GM23338 (cell line): Measurements from ENCODE around the gene GOLGA6A. TPM values are rescaled to one million over a fixed set of nuclear protein-coding genes. Genes with fewer than 3 reads are reported as not detected.
A peak's percentile ranks its signal among the peaks of the same experiment; 100 is the strongest.

Experiments used
- ATAC-seq: fragments of 200-7000 bp; cut with Tn5 transposase; 3 replicates; pipeline ENCODE4 v1.9.1; 2020
- DNase-seq: peaks from one replicate; pipeline ENCODE4 v3.0.0-alpha.2; 2015; ENCODE audit warnings: low spot score
- H2AFZ ChIP-seq: fragments of 200-600 bp; sonication (generic); 2 replicates; pipeline ENCODE4 v1.8.0; 2016; ENCODE audit warnings: antibody characterized with exemption, mild to moderate bottlenecking, moderate library complexity
- H3F3A ChIP-seq: fragments of 200-600 bp; sonication (generic); replicated peaks from 2 replicates; pipeline ENCODE4 v1.8.0; 2017; ENCODE audit warnings: antibody characterized with exemption, mixed run types, low read depth
- H3K27ac ChIP-seq: fragments of 200-600 bp; sonication (generic); 2 replicates; pipeline ENCODE4 v1.6.1; 2016; ENCODE audit warnings: low read depth
- H3K27me3 ChIP-seq: fragments of 200-600 bp; sonication (generic); 2 replicates; pipeline ENCODE4 v1.8.0; 2016; ENCODE audit warnings: mild to moderate bottlenecking, mixed run types, moderate library complexity; ENCODE audit not compliant: insufficient read depth
- H3K36me3 ChIP-seq: fragments of 200-600 bp; sonication (generic); 2 replicates; pipeline ENCODE4 v1.8.0; 2016; ENCODE audit warnings: mild to moderate bottlenecking; ENCODE audit not compliant: insufficient read depth
- H3K4me1 ChIP-seq: fragments of 200-600 bp; sonication (generic); 2 replicates; pipeline ENCODE4 v1.8.0; 2016; ENCODE audit warnings: mild to moderate bottlenecking, moderate library complexity; ENCODE audit not compliant: insufficient read depth
- H3K4me2 ChIP-seq: fragments of 200-600 bp; sonication (generic); 2 replicates; pipeline ENCODE4 v1.7.1; 2017; ENCODE audit warnings: mixed run types
- H3K4me3 ChIP-seq: fragments of 200-600 bp; sonication (generic); 2 replicates; pipeline ENCODE4 v1.6.1; 2016; ENCODE audit warnings: mixed run types
- H3K79me2 ChIP-seq: fragments of 200-600 bp; sonication (generic); replicated peaks from 2 replicates; pipeline ENCODE4 v1.8.0; 2017; ENCODE audit warnings: mild to moderate bottlenecking; ENCODE audit not compliant: insufficient read depth
- H3K9me2 ChIP-seq: fragments of 200-600 bp; sonication (generic); 2 replicates; pipeline ENCODE4 v1.8.0; 2017; ENCODE audit not compliant: insufficient read depth
- H4K20me1 ChIP-seq: fragments of 200-600 bp; sonication (generic); replicated peaks from 2 replicates; pipeline ENCODE4 v1.8.0; 2017; ENCODE audit warnings: mild to moderate bottlenecking; ENCODE audit not compliant: insufficient read depth
- H3K27ac Mint-ChIP-seq: 2 replicates; pipeline ENCODE4 v1.8.0; 2020; ENCODE audit warnings: inconsistent platforms, mild to moderate bottlenecking, moderate library complexity, mixed read lengths
- H3K27me3 Mint-ChIP-seq: 3 replicates; pipeline ENCODE4 v1.8.0; 2022; ENCODE audit warnings: low read depth, mild to moderate bottlenecking, moderate library complexity, mixed read lengths, inconsistent platforms; ENCODE audit not compliant: insufficient read depth, poor library complexity
- H3K36me3 Mint-ChIP-seq: 3 replicates; pipeline ENCODE4 v1.8.0; 2021; ENCODE audit warnings: low read depth, mild to moderate bottlenecking, inconsistent platforms, moderate library complexity, mixed read lengths
- H3K4me1 Mint-ChIP-seq: 3 replicates; pipeline ENCODE4 v1.8.0; 2020; ENCODE audit warnings: mild to moderate bottlenecking, inconsistent platforms, mixed read lengths
- H3K4me3 Mint-ChIP-seq: 3 replicates; pipeline ENCODE4 v1.8.0; 2021; ENCODE audit warnings: moderate library complexity, mild to moderate bottlenecking, inconsistent platforms, mixed read lengths
- H3K9me3 Mint-ChIP-seq: 3 replicates; pipeline ENCODE4 v1.8.0; 2020; ENCODE audit warnings: moderate library complexity, mild to moderate bottlenecking, inconsistent platforms, mixed read lengths
- CREB1 ChIP-seq: fragments of 250-450 bp; sonication (Bioruptor Pico); IDR thresholded peaks from 2 replicates; pipeline ENCODE4 v1.5.0; 2020; ENCODE audit warnings: low read depth, mild to moderate bottlenecking, moderate library complexity
- CTCF ChIP-seq, 2 experiments: fragments of 200-600 bp in 1 of 2; sonication (generic) in 1 of 2; conservative IDR thresholded peaks; 2 replicates each; pipeline versions ENCODE4 v1.5.1 to v1.6.1; 2016 to 2017; ENCODE audit warnings: antibody characterized with exemption in 2 of 2, low read depth in 2 of 2, mild to moderate bottlenecking in 2 of 2, moderate library complexity in 1 of 2
- JUNB ChIP-seq: IDR thresholded peaks from one replicate; pipeline ENCODE4 v1.6.1; 2016; ENCODE audit warnings: antibody characterized with exemption; ENCODE audit not compliant: unreplicated experiment
- NANOG ChIP-seq: IDR thresholded peaks from 2 replicates; pipeline ENCODE4 v1.6.1; 2016; ENCODE audit warnings: antibody characterized with exemption, borderline replicate concordance
- REST ChIP-seq: IDR thresholded peaks from one replicate; pipeline ENCODE4 v1.6.1; 2018; ENCODE audit warnings: antibody characterized with exemption; ENCODE audit not compliant: unreplicated experiment
- STAT1 ChIP-seq: IDR thresholded peaks from one replicate; pipeline ENCODE4 v1.6.1; 2016; ENCODE audit warnings: antibody characterized with exemption; ENCODE audit not compliant: unreplicated experiment
- polyA plus RNA-seq: library from polyadenylated mRNA; unstranded; fragments of >200 nt; fragmentation: Nextera tagmentation; extraction: Ambion mirVana; gene quantifications from 2 replicates; pipeline ENCODE4 v1.2.1, GENCODE V29; 2016
- total RNA-seq: library from RNA; depleted of rRNA; stranded (reverse); fragments of >200 nt; shearing (Covaris generic); gene quantifications from 2 replicates; pipeline ENCODE4 v1.2.3, GENCODE V29; 2014

Gene GOLGA6A
- total and polyA plus RNA-seq, 2 experiments from 2014 or later: 0.18 to 2.1 TPM

DNA sequence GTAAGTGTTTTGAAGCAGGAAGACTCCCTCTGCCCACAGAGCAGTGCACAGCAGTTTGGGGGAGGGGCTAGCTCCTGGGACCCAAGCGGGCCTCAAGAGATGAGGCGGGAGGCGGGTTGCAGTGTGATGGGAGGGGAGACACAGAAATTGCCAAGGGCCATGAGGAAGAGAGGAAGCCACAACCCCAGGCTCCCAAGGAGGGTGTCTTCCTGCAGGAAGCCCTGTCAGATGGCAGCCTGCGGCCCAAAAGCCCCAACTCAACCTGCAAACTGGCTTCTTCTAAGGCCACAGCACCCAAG is 40.7 kb upstream of the GOLGA6A start:
- Mint-ChIP-seq H3K9me3 (peaks cover 4% of the 10 kb centered on the region), H3K4me3 (no peak overlapping the region; the same call in 2 of the 3 replicates), H3K36me3 (peaks cover 3% of the 10 kb centered on the region; the same call in 1 of the 3 replicates), H3K27me3 (peaks cover 43% of the 10 kb centered on the region), H3K27ac (no peak overlapping the region), H3K4me1 (peaks cover 33% of the 10 kb centered on the region)
- Histone ChIP-seq H3K27ac (no peak overlapping the region), H3K79me2 (no peaks in the 10 kb centered on the region), H3F3A (0 out of 2 replicates have a peak, but pooled peaks cover 4% of the 10 kb centered on the region), H2AFZ (peak overlapping the region; percentile 91), H3K36me3 (no peaks in the 10 kb centered on the region), H3K4me1 (peaks cover 25% of the 10 kb centered on the region), H3K4me3 (no peak overlapping the region), H3K9me2 (no peaks in the 10 kb centered on the region), H3K27me3 (peaks cover 43% of the 10 kb centered on the region), H4K20me1 (no peaks in the 10 kb centered on the region), H3K4me2 (peak overlapping the region; percentile 64)
- ATAC-seq: peak; percentile 59
- TF ChIP-seq CREB1: peak; percentile 34; the same call in 1 of the 2 replicates
- no peak for TF ChIP-seq NANOG
- TF ChIP-seq JUNB: no peak
- peak in 1 of 2 experiments; percentile 47; a peak in 2 of 4 replicates for TF ChIP-seq CTCF (conservative IDR thresholded peaks at IDR 0.05; ENCODE audit: low read depth in 2 of 2)
- peak; percentile 87 for DNase-seq

DNA sequence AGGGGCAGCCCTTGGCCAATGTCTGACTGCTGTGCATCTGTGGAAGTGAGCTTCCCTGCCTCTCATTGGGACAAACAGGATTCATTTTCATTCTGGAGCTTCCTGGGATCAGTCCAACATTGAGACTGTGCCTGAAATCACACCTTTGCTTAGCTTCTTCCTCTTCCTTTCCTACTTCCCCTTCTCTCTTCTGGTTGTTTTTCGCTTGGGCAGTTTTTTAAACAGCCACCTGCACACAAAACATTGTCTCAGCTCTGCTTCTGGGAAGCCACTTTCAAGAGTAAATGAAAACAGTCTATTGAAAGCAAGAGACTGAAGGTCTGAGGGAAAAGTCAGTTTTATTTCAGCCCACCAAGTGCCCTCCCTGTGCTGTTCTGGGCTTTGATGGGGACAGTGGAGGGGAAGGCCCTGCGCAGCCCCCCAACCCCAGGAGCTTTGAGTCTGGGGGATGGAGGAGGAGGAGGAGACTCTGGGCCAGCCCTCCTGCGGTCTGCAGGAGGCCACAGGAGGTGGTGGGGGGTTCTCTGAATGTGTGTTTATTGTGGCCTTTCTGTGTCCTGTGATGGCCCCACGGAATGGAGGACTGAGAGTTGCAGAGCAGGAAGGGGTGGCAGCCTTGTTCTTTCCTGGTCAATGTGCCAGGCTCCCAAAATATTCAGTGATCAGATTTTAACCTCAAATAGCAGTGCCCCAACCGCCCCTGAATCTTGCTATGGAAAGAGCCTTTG is 40.2 kb upstream of the GOLGA6A start:
- TF ChIP-seq STAT1 (no peak), REST (no peak)
- Histone ChIP-seq H3K36me3 (no peaks in the 10 kb centered on the region), H3K27ac (no peak overlapping the region), H3K27me3 (peaks cover 38% of the 10 kb centered on the region), H3K4me2 (peak overlapping the region; percentile 64), H3K4me1 (peaks cover 25% of the 10 kb centered on the region), H4K20me1 (no peaks in the 10 kb centered on the region), H3K79me2 (no peaks in the 10 kb centered on the region), H2AFZ (peak overlapping the region; percentile 91), H3F3A (0 out of 2 replicates have a peak, but pooled peaks cover 4% of the 10 kb centered on the region), H3K9me2 (no peaks in the 10 kb centered on the region), H3K4me3 (no peak overlapping the region)
- H3K9me3 Mint-ChIP-seq: peaks cover 9% of the 10 kb centered on the region
- H3K27ac Mint-ChIP-seq: no peak overlapping the region
- peaks cover 38% of the 10 kb centered on the region for H3K4me1 Mint-ChIP-seq
- ATAC-seq: no peak
- H3K36me3 Mint-ChIP-seq: peaks cover 7% of the 10 kb centered on the region; the same call in 1 of the 3 replicates
- no peak overlapping the region; the same call in 2 of the 3 replicates for H3K4me3 Mint-ChIP-seq
- no peak for DNase-seq
- peaks cover 39% of the 10 kb centered on the region for H3K27me3 Mint-ChIP-seq
